ENCODE results near the gene IFITM5.
"Not testable (repeated sequence)": the region's sequence is repeated elsewhere in the genome, so short reads cannot be mapped to it uniquely, and the experiment has no call there.

Gene IFITM5

DNA sequence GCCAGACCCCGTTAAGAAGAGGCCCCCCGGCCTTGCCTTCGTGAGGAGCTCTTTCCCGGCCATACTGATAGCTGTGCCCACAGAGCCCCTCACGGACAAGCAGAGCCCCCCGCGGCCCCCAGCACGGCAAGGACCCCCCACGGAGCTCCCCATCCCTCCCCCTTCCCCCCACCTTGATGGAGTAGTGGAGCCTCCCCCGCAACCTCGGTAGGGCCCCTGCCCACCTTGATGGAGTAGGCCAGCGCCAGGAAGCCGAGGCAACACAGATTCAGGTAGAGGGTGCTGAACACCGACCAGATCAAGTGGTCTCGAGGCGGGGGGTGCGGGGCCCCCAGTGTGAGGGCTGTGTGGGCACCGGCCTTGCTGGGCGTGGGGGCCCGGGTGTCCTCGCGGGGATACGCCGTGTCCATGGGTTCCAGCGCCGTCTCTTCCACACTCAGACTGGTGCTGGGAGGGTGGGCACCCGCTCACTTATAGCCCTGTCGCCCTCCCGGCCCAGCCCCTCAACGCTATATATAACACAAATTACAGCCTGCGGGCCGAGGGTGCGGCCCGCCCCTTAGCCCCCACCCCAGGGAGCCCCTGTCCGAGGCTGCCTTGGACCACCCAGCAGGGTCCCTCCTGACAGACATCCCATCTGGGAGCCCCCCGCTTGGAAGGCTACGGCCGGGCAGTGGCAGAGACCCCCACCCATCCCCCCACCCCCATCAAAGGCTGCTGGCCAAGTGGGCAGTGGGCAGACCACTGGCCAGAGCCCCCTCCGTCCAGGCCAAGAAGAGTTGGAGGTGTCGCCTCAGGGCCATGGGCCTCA, at the start of gene IFITM5:
IFITM5 (minus strand) TSS at position 446 of the 811 bp plus-strand sequence; CDS start at position 410, 36 bp downstream.
- DNase-seq (ENCODE audit: low spot score) = no peak

DNA sequence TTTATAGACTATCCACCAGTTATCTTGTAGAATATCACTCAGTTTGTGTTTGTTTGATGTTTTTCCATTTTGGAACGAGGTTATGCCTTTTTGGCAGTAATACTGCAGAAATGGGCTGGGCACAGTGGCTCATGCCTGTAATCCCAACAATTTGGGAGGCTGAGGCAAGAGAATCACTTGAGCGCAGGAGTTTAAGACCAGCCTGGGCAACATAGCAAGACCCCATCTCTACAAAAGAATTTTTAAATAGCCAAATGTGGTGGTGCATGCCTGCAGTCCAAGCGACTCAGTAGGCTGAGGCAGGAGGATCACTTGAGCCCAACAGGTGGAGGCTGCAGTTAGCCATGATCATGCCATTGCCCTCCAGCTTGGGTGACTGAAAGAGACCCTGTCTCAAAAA, 47.2 kb upstream of the IFITM5 start:
- DNase-seq (ENCODE audit: low spot score) = no peak

DNA sequence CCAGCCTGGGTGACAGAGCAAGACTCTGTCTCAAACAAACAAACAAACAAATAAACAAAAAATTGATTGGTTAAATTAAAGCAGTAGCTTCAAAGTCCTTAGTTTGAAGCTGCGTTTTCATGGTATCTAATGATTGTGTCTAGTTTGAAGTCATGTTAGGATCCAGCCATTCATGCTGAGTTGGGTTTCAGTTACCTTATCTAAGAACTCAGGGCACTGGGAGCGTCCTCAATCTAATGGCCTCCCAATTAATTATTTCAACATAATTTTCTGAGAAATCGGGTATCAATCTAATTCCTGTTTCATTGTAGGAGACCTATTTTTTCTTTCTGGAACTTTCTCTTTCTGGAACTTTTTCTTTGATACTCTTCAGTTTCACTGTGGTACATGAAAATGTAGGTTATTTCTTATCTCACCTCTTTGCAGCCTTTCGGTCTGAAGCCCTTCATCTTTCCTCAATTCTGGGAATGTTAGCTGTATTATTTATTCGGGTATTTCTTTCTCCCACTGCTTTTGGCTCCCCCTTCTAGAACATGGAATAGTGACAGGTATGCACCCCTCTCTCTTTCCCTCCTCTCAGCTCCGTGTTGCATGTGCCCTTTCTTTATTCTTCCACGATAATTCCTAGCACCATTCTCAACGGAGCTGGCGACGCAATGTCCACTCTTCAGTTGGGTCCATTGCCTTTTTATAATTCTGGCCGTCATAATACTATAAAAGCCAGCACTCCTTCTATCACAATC, 45.7 kb upstream of the IFITM5 start:
- no peak for DNase-seq (ENCODE audit: low spot score)

DNA sequence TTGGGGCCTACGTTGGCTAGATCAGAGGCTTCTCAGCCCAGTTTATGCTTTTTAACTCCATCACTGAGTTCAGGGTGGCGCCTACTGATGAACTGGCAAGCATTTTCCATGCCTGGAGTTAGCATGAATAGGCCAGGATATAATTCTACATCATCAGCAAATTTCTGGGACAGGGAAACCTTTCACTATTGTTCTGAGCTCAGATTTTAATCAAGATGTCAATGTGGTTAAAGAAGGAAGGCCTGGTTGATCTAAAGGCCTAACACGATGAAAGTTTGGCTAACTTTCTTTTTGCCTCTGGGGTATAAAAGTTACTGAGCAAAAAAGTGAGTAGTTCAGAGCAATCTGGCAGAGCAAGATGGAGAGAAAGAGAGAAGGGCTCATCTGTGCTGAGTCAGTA, 43.0 kb upstream of the IFITM5 start:
- DNase-seq (ENCODE audit: low spot score) = no peak

DNA sequence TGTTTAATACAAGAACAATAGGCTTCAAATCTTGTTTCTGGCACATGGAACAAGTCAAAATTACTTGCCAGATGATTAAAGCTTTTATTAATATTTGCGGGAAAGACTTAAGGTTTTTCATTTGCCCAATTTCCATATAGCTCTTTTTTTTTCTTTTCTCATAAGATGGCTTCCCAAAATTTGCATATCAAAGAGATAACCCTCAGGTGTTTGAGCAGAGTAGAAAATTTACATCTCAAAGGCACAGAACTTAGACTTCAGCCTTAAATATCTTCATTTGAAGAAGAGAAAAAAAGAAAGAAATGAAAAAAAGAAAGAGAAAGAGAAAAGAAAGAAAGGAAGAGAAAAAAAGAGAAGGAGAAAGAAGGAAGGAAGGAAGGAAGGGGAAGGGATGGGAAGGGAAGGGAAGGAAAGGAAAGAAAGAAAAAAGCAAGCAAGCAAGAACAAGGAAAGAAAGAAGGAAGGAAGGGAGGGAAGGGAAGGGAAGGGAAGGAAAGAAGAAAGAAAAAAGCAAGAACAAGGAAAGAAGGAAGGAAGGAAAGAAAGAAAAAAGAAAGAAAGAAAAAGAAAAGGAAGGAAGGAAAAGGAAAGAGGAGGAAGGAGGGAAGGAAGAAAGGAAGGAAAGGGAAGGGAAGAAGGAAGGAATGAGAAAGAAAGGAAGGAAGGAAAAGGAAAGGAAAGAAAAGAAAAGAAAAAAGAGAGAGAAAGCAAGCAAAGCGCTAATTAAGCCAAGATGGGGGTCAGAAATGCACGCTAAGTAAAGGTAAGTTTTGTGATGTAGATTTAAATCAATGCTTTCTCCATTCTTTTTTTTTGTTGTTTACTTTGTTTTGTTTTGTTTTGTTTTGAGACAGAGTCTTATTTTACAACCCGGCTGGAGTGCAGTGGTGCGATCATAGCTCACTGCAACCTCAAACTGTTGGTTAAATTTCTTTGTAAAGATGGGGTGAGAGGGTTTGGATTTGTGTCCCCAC, 41.5 kb upstream of the IFITM5 start:
- DNase-seq (ENCODE audit: low spot score) = no peak

DNA sequence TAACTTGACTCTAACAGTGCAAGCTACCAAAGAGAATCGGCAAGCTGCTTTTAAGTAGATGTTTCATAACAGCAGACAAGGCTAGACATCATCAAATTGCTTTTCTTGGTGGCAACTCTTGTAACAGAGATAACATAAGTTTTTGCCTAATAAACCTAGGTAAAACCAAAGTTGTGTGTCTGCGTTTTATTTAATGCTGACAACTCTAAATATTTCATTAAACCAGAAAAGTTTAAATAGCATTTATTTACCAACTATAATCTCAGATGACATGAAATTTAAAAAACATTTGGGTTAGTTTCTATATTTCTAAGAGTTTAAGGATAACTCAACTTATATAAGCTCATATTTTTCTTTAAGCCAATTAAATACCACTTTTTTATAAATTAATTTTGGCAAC, 40.6 kb upstream of the IFITM5 start:
- DNase-seq (ENCODE audit: low spot score) = no peak

DNA sequence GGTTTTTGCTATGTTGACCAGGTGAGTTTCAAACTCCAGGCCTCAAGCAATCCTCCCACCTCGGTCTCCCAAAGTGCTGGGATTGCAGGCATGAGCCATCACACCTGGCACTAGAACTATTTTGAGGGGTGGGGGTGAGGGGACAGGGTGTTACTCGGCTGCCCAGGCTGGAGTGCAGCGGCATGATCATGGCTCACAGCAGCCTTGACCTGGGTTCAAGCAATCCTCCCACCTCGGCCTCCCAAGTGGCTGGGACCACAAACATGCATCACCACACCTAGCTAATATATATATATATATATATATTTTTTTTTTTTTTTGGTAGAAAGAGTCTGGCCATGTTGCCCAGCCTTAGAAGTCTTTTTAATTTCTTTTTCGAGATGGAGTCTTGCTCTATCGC, 38.4 kb upstream of the IFITM5 start:
- DNase-seq (ENCODE audit: low spot score) = no peak

DNA sequence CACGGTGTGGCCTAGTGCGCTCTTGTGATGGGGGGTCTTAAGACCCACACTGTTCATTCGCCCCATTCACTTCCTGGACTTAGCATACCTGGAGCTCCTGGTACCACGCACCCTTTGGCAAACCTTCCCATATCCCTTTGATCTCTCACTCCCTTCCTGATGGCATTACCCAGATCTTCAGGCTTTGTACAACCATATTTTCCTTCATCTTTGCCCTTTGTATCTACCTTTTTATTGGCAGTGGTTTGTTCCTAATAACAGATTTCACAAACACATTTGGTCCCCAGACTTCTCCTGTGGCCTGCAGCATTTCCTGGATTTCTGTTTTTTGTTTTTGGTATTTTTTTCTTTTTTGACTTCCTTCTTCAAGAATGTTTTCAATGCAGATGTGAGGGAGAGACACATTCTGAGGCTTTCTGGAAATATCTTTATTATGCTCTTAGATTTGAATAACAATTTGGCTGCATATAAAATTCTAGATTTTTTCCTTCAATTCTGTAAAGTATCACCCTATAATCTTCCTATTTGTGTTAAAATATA, 37.4 kb upstream of the IFITM5 start:
- DNase-seq (ENCODE audit: low spot score) = no peak

DNA sequence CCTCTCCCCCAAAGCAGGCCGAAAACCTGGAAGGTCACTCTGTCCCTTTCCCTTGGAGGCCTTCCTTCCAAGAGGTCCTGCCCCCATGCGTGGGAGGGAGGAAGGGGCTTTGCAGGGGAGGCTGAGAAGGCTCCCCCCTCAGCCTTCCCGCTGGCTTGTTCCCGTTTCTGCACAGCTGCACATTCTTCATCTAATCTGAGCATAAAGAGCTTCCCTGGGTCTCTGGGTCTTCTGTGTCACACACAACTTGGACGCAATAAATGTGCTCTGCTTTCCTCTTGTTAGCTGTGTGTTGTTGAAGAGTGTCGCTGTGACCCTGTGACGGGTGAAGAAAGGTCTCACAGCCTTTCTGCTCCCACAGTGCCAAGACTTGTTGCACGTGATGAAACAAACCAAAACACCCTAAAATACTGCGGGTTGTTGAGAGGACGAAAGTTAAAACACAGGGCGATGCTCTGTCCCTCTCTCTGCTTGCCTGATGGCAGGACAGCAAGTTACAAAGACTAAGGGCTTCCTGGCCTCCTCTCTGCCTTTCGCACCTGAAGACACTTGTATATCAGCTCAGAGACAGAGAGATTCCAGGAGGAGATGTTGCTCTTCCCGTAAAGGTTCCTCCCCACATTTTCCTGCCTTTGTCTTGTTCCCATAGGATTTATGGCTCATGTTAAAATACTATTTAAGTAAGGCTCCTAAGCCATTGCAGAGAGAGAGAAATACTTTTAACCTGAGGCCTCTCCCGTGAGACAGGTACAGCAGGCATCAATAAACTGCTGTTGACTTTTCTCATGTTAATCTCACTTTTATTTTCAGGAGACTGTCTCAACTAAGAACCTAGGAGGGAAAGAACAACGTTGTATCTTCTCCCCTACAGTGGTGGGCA, 36.7 kb upstream of the IFITM5 start:
- no peak for DNase-seq (ENCODE audit: low spot score)

DNA sequence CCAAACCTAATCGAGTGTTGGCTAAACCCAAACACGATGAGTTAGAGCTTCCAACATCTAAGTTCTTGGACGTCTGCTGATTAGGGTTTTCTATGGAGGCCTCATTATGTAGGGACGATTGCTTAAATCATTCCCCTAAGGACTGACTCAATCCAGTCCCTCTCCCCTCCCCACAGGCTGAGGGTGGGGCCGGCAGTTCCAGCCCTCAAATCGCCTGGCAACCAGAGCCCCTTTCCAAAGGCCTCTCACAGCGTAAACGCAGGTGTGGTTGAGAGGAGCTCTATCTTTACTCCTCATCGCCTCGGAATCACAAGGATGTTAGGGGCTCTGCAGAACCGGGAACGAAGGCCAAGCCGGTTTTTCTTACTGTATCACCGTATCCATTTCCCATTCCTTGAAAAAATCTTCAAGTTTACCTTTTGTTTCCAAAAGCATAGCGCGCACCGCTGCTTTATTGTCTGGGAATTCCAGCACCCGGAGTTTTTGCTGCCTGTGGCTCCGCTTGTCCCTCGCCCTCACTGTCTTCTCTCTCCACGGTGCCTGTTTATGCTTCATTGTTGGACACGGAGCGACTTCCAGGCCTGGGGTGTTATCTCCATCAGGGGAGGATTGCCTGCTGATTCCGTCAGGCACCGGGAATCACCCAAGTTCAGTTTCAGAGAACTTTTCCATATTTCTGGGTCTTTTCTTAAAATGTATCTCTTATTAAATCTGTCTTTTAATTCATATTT, 35.1 kb upstream of the IFITM5 start:
- DNase-seq (ENCODE audit: low spot score) = no peak

DNA sequence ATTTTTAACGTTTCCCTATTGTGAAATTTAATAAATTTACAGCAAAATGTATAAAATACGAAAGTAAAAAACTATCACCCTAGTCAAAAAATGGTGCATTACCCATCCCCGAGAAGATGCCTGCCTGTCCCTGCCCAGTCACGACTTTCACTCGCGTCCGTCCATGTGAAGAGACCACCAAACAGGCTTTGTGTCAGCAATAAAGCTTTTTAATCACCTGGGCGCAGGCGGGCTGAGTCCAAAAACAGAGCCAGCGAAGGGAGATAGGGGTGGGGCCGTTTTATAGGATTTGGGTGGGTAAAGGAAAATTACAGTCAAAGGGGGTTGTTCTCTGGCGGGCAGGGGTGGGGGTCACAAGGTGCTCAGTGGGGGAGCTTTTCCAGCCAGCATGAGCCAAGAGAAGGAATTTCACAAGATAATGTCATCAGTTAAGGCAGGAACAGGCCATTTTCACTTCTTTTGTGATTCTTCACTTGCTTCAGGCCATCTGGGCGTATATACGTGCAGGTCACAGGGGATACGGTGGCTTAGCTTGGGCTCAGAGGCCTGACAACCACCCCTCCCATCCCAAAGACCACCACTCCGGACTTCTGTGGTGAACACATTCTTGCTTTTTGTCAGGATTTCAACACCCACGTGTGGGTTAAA, 34.4 kb upstream of the IFITM5 start:
- not testable (repeated sequence) for DNase-seq (ENCODE audit: low spot score)

DNA sequence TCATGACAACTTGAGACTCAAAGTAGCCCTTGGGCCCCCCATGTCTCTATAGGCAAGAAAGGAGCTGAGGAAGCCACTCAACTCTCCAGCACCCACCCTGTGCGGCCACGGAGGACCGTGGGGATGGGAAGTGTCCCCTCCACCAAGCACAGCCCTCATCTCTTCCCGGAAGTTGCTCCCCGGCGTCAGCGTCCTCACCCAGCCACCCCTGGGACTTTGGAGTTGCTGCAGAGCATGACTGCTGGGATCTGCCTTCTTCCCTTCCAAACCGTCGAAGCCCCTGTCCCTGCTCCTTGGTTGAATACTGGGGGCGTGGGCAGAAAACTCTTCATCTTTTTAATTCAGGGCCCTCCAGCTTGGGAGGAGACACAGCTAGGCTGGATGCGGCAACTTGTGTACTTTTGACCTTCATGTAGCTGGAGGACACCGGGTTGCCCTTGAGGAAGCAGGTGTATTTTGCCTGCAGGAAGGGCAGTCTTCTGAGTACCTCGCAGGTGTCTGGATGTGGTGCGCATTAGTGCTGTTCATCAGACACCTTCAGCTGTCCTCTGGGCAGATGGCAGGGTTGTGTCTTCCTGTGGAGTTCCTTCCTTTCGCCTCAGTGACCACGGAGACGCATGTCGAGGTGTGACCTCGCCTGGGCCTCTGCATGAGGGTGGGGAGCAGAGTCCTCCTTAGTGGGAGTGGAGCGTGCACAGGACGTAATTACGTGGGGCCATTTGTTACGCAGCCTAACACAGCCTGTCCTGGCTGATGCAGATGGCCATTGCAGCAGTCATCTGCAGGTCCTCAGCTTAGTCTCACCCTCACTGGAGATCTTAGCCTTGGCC, 33.5 kb upstream of the IFITM5 start:
- DNase-seq (ENCODE audit: low spot score) = no peak

DNA sequence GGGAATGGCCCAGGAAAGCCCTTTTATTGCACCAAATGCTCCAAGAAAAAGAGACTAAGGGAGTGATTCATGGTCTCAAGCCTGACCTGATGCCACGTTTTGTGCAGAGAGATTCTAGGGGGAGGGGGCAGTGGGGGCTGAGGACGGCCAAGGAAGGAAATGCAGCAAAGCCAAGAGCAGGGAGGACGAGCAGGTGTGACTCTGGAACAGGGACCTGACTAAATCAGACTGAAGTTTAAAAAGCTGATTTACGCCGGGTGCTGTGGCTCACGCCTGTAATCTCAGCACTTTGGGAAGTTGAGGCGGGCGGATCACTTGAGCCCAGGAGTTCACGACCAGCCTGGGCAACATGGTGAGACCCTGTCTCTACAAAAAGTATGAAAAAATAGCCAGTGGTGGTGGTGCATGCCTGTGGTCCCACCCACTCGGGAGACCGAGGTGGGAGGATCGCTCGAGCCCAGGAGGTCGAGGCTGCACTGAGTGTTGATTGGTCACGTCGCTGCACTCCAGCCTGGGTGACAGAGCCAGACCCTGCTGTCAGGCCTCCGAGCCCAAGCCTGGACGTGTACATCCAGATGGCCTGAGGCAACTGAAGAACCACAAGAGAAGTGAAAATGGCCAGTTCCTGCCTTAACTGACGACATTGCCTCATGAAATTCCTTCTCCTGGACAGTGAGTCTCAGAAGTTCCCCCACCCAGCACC, 32.2 kb upstream of the IFITM5 start:
- no peak for DNase-seq (ENCODE audit: low spot score)

DNA sequence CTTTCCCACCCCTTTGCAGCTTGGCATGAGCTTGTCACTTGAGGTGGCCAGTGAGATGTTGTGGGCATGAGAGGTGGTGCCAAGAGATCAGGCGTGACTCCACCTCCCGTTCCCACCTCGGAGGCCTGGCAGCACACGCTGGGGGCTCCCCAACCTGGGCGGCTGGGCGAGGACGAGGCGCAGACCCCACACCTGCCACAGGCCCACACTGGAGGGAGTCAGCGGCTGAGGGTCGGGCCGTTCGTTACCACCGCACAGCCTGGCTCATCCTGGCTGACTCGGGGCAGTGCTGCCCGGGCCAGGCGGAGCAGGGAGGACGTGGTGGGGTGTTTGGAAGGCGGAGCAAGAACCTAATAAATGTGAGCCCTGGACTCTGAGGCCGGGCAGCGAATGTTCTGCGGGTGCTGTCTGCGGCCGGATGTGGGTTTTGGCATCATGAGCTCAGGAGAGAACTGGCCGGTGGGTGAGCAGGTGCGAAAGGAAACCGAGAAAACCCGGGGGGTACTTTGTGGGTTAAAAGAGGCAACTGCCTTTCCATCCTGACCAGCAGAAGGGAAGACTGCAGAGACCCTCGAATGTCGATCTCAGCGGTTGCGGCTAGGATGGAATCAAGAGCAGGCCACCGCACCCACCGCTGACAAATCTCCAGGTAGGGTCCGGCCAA, 31.5 kb upstream of the IFITM5 start:
- DNase-seq (ENCODE audit: low spot score) = no peak

DNA sequence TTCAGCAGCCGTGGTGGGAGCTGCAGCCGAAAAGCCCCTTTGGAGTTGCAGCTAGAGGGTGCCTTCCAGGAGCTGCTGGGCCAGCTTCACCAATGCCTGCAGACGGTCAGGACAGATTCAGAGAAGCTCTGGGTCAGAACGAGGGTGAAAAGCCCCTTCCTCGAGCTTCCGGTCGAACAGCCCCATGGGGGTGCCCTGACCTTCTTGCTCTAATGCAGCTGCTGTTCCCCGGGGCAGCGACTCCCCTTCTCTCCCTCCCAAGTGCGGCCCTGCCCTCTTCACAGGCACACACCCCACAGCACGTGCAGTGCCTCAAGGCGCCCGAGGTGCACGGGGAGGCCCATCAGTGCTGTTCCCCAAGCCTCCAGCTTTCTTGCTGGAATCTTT, 31.0 kb upstream of the IFITM5 start:
- DNase-seq (ENCODE audit: low spot score) = no peak

DNA sequence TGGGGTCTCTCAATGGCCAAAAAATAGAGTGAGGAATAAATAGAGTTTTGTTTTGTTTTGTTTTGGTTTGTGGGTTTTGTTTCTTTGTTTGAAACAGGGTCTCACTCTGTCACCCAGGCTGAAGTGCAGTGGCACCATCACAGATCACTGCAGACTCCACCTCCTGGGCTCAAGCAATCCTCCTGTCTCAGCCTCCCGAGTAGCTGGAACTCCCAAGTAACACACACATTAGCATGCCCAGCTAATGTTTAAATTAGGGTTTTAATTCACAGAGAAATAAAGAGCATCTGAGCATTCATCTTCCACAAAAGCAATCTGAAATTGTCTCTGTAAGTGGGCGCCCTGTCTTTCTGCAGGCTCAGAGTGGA, 30.5 kb upstream of the IFITM5 start:
- DNase-seq (ENCODE audit: low spot score) = no peak

DNA sequence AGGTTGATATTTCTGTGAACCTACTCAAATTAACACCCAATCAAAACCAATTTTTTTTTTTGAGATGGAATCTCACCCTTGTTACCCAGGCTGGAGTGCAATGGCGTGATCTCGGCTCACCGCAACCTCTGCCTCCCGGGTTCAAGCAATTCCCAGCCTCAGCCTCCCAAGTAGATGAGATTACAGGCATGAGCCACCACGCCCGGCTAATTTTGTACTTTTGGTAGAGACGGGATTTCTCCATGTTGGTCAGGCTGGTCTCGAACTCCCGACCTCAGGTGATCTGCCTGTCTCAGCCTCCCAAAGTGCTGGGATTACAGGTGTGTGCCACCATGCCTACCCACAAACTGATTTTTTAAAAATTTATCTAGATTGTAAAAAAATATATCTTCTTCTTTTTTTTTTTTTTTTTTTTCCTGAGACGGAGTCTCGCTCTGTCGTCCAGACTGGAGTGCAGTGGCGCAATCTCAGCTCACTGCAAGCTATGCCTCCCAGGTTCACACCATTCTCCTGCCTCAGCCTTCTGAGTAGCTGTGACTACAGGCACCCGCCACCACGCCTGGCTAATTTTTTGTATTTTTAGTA, 29.3 kb upstream of the IFITM5 start:
- not testable (repeated sequence) for DNase-seq (ENCODE audit: low spot score)

Data from hematopoietic multipotent progenitor cell treated with erythropoietin and hydrocortisone succinate and interleukin-3 and kit ligand, for 17 days (in vitro differentiated cells).